GOT3 (cell line): ENCODE measurements around the gene NOP14.
"Not testable (repeated sequence)": the region's sequence is repeated elsewhere in the genome, so short reads cannot be mapped to it uniquely, and the experiment has no call there.

ENCODE experiments used
- DNase-seq: peaks from one replicate; lab custom pipeline; 2025; ENCODE audit warnings: mixed read lengths; lab: John Stamatoyannopoulos, UW

The NOP14 gene

DNA sequence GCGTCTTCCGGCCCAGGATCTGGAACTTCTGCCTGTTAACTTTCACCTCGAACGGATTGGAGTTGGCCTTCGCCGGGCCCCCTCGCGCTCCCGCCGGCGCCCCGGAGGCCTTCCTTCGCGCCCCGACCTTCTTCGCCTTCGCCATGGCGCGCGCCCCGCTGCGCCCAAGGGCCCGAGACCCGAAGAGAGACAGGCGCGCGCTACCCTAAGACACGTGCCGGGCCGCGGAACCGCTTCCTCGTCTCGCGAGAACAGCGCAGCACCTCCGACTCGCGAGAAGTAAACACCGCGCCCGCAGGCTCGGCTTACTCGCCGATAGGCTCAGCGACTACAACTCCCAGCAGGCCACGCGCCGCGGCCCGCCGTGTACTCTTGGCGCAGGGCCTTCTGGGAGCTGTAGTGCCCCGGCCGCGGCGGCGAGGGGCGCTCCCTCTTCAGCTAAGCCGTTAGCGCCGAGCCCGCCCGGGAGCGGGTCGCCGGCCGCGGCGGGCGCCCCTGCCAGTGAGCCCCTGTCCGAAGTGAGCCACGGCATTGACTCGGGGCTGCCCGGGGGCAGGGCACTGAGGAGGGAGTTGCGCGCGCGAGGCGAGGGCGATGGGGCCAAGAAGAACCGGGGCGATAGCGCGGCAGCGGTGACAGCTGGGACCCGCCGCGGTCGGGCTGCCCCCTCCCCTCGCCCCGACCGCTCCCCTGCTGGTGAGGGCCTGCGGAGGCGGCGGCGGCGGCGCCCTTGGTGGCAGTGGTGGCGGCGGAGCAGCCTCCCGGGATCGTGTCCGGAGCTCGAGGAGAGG is at the start of gene NOP14, which contains the start of gene GRK4:
TSS of gene NOP14 (minus strand) at position 232 of the 791 bp plus-strand sequence. CDS start at position 145, 87 bp downstream.
TSS of gene GRK4 (plus strand) at position 397 of the 791 bp plus-strand sequence. CDS start 500 bp downstream, outside the sequence.
- DNase-seq, result peak; percentile 80

DNA sequence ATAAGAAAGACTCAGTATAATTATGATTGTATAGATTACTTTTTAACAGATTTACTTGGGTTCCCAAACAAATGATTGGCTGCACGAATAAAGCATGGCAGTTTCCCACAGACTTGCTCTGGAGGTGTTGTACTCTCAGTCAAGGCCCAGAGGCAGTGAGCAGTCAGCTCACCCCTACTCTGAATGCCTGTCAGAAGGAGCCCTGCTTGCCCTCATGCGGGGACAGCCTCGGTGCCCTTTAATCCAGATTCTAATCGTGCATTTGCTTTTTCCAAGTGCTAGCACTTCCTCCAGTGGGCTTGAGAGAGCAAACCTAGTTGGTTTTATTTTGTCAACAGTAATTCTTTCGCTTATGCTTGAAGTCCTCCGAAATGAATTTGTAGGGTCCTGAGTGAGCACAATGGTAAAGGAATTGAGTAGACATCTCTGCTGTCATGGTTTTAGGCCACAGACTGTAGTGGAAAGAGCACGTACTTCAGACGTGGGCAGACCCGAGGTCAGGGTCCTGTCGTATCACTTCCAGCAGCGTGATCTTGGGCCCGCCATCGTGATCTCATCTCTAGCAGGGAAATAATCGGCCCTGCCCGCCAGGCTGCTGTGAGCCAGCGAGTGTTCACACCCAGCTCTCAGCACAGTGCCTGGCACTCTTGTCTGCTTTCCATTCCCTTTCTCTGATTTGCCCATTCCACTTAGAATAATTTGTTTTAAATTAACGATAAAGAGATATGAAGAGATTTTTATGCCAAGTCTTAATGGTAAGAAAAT is 48.4 kb upstream of the NOP14 start:
- DNase-seq, result no peak

DNA sequence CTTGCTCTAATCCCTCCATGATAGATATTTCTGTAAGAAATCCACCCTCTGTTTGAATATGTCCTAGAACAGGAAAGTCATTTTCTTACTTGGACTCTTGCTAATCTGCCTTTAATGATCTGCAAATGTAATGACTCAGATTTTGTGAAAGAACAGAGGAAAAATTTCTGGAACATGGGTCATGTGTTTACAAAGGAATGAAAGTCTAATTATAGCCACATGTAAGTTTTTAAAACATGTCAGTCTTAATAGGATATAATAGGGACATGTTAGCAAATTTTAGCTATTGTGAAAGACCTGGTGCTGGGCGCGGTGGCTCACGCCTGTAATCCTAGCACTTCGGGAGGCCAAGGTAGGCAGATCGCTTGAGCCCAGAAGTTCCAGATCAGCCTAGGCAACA is 47.8 kb upstream of the NOP14 start:
- DNase-seq, result no peak

DNA sequence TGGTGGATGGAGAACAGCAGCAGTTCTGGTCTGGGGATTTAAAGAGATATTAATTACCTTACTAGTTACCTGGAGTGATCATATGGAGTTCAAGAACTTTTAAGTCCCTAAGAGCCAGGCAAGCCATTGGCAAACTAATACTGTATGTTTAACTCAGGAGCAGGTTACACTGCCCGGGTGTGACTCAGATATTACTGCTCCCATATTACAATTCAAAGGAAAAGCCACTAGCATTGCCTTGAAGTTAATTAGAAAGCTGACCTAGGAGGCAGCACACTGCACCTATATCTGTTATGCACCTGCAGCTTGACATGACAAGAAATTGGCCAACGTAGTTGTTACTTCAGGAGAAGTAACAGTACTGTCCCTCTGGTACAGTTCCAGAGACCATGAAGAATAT is 47.4 kb upstream of the NOP14 start:
- DNase-seq, result no peak

DNA sequence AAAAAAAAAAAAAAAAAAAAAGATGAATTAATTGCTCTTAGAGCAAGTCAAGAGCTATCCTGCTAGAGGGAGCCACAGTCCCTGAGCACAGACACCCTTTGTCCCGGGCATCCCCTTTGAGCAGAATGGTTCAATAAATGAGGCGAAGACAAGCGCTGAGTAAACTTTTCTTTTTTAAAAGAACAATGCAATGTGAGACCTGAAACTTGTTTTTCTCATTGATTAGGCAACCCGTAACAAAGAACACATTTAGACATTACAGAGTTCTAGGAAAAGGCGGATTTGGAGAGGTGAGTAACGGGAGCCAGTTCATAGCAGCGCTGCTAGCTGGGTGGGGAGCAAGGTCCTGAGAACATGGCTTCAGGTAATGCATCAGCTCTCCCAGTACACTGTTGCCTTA is 46.2 kb upstream of the NOP14 start:
- no peak for DNase-seq

DNA sequence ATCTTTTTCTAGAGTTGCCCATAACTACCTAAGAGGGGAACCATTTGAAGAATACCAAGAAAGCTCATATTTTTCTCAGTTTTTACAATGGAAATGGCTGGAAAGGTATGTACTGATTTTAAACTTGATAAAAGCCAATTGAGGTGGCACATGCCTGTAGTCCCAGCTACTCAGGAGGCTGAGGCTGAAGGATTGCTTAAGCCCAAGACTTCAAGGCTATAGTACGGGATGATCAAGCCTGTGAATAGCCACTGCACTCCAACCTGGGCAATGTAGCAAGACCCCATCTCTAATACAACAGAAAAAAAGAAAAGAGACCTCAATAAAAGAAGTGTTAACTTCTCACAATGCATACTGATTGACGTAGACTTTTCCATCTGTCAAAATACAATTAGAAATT is 44.5 kb upstream of the NOP14 start:
- no peak for DNase-seq

DNA sequence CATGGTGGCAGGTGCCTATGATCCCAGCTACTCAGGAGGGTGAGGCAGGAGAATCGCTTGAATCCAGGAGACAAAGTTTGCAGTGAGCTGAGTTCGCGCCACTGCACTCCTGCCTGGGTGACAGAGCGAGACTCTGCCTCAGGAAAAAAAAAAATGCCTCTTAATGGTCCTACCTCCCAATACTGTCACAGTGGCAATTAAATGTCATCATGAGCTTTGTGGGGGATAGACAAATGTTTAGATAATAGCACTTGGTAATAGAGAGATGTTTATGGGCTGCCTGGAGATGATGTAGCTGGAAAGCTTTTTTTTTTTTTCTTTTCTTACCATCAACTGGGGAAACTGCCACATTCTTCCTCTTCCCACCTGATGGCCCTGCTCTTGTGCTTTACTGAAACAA is 33.2 kb upstream of the NOP14 start:
- DNase-seq, result no peak

DNA sequence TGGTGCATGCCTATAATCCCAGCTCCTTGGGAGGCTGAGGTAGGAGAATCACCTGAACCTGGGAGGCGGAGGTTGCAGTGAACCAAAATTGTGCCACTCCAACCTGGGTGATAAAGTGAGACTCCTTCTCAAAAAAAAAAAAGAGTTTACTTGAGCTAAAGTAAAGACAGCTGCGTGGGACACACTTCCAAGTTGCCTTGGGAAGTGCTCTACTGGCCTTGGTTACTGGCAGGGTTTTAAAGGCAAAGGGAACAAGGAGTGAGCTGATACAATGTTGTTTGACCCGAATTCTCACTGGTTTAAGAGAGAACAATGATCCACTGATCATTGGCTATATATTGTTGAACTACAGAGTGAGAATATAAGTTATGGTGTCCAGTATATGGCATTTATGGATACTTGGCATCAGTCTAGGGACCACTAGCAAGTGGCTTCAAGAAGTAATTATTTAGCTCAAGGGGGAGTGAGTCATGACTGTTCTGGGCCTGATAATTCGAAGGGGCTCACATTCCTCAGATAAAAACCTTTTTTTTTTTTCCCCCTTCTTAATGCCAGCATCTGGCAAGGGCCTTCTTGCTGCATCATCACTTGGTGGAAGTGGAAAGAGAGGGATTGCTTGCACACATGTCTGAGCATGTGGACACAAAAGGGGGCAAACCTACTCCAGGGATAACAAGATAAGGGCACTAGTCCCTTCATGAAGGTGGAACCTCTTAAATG is 32.5 kb upstream of the NOP14 start:
- DNase-seq, result no peak

DNA sequence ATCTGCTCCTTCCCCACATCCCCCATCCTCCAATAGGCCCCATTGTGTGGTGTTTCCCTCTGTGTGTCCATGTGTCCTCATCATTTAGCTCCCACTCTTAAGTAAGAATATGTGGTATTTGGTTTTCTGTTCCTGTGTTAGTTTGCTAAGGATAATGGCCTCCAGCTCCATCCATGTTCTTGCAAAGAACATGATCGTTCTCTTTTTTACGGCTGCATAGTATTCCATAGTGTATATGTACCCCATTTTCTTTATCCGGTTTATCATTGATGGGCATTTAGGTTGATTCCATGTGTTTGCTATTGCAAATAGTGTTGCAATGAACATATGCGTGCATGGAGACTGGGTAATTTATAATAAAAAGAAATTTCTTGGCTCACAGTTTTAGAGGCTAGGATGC is 31.7 kb upstream of the NOP14 start:
- no peak for DNase-seq

DNA sequence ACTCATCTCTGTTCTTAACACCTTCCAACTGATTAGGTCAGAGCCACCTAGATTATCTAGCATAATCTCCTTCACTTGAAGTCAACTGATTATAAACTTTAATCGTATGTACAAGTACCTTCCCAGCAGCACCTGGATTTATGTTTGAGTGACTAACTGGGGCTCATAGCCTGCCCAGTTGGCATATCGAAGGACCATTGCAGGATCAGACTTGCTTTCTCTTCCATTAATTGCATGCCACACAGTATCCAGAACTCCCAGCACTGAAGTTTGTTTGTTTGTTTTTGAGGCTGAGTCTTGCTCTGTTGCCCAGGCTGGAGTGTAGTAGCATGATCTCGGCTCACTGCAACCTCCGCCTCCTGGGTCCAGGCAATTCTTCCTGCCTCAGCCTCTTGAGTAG is 28.0 kb upstream of the NOP14 start:
- DNase-seq, result no peak

DNA sequence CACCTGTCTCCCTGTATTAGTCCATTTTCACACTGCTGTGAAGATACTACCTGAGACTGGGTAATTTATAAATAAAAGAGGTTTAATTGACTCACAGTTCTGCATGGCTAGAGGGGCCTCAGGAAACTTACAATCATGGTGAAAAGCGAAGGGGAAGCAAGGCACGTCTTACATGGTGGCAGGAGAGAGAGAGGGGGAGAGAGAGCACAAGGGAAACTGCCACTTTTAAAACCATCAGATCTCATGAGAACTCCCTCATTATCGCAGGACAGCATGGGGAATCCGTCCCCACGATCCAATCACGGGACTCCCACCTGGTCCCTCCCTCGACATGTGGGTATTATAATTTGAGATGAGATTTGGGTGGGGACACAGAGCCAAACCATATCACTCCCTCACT is 20.5 kb upstream of the NOP14 start:
- DNase-seq, result not testable (repeated sequence)

DNA sequence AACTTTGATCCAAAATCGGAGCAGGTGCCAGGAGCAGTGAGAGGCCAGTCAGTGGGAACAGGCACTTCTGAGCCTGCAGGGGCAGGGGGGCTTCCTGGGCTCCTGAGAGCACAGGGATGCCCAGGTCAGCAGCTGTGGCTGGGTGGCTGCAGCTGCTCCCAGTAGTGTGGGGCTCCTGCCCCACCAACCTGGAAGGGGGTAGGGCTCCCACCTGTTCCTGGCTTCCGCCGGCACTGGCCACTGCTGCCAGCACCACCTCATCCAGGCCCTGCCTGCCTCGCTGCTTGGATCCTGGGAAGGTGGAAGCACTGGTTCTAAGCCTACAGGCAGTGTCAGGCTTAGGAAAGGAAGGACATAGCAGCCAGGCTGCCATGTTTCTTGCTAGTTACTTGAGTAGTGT is 18.8 kb upstream of the NOP14 start:
- no peak for DNase-seq

DNA sequence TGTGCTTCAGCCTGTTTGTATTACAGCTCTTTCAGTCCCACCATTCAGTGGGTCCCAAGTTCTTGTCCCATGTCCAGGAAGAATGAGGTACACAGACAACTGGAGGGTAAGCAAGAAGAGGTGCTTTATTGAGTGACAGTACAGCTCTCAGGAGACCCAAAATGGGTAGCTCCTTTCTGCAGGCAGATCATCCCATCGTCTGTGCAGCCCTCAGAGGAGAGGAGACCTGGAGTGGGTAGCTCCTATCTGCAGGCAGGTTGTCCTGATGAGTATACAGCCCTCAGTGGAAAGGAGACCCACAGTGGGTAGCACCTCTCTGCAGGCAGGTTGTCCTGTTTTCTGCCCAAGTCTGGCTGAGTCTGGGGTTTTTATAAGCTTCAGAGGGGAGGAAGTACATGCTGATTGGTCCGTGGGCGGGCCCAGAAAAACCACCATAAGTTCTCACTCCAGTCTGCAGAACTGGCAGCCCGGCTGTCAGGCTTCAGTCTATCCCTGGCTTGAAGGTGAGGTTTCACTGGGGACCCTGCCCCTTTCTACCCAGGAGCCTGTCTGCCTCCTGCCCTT is 18.1 kb upstream of the NOP14 start:
- DNase-seq, result no peak

DNA sequence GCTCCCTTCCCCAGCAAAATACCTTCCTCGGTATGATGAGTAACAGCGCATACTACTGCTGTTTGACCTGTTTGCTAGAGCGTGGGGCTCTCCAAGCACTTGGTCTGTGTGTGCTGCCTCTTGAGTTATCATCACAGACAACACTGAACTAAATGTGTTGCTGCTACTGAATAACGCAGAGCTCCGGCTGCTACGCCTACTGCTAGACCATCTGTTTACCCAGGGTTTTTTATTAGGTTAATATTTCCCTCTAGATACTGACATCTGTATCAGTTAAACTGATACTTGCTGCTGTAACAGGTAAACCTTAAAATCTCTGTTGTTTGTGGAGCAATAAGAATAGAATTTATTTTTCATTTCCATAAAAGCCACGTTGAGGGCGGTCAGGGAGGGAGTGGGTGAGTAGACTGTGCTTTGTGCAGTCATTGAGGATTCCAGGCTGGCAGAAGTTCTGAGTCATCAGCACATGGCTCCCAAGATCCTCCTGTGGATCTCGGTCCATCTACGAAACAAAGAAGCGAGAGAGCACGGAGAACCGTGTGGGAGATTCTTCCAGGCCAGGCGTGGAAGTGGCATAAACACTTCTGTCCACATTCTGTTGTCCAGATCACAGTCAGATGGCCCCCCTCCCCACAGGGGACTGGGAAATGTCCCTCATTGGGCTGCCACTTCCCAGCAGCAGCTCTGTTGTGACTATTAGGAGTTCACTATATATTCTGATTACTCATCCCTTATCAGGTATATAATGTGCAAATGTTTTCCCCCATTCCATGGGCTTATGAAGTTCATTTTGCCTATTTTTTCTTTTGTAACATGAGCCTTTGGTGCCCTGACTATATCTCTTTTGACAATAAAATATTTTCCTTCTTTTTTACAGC is 14.2 kb upstream of the NOP14 start:
- no peak for DNase-seq

DNA sequence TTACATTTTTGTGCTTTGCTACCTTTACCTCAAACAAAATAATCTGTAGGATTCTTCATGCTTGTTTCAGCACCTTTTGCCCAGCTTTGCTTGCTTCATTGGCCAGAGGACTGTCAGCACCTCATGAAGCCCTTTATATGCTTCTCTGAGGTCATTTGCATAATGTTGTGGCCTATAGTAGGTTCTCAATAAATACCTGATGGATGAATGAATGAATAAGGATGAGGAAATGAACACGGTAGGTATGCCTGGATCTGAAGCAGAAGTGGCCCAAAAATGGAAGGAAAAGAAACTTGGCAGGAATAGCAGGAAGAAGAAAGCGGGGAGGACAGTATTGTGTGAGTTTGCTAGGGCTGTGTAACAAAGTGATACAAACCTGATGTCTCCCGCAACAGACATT is 8.1 kb upstream of the NOP14 start:
- DNase-seq, result no peak

DNA sequence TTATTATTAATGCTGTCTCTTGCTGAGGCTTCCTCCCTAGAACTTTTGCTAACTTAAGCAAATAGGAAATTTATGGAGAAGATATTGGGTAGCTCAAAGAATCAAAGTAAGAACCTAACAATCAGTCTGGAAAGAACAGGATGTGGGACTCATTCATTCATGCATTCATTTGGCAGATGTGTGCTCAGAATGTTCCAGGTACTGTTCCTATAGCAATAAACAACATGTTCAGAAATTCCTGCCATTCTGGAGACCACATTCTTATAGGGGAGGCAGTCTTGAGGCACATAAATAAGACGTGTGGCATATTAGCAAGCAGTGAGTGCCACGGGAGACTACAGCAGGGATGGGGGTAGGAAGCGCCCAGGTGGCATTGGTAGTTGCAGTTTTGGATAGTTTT is 5.2 kb upstream of the NOP14 start:
- no peak for DNase-seq

DNA sequence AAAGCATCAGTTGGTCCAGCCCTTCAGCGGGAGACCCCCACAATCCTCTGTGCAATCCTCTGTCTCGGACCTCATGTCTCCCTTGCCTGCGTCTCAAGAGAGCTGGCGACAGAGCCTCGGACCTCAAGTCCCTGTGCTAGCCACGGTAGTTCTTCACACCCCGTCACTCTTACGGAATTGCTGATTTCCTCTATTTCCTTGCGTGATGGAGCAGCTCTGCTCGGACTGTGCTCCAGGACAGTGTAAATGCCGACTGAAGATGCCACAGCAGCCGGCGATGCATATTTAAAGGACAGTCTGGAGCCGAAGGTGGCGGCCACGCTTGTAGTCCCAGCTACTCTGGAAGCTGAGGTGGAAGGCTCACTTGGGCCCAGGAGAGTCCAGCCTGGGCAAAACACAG is 2.1 kb upstream of the NOP14 start:
- DNase-seq, result no peak

DNA sequence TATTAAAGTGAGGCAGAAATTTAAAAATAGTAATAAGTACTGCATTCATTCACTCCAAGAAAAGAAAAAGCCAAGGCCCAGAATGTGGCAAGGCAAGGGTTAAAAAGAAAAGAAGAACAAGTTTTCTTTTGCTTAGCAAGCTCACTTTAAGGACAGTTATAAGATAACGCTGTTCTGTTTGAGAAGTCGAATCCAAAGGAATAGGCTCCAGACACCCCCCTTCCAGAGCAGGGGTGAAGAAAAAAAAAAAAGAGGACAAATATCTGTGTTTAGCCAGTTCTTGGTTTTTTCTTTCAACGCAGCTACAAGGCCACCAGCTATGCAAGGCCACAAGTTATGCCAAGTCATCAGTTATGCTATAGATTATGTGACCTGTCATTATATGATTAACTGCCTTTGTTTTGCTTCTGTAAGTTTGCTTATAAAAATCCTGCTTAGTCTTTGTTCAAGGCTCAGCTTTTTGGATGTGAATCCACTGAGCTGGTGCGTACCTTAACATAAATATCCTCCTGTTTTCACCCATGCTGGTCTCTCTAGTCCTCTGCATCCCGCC is 1.6 kb upstream of the NOP14 start:
- no peak for DNase-seq

DNA sequence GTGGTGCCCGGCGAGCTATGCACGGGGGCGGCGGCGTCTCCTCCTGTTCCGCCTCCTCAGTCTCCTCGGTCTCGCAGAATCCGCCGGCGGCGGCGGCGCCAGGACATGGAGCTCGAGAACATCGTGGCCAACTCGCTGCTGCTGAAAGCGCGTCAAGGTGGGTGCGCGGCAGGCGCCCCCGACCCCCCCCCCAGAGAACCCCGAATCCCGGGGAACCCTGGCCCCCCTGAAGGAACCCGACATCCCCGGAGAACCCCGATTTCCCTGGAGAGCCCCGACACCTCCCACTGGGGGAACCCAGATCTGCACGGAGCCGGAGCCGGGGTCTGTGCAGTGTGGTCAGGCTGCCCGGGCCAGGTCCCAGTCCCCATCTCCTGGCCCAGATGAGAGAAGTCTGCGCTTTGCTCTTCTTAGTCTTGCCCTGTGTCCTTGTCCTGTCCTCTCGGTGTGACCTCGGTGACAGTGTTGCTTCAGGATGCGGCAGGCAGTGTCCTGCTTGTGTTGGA is 813 bp upstream of the NOP14 start:
- no peak for DNase-seq

DNA sequence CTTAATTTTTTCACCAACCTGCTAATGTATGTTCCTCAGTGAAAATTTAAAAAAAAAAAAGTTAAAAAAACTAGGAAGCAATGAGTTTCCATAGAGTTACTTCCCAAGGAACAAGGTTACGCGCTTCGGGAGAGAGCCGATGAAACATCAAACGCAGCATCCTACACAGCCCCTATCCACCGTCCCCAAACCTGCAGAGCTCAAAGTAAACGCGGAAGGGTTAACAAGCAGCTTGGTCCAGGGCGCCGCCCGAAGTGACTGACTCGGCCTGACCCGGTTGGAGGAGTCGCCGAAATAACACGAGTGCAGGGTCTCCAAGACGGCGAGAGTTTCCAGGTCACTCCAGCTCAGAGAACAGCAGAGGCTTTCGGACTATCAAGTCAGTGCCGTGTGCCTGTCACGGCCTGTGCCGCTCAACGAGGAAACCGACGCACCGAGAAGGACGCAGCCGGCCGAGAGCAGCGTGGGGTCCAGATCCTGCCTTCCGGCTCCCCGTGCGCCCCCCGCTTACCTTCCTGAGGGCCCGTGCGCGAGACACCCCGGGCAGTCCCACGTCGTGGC is 512 bp downstream of the NOP14 start:
- DNase-seq, result no peak
